B cell (primary cell): Measurements from ENCODE around the gene PFAS. TPM values are rescaled to one million over a fixed set of nuclear protein-coding genes. Genes with fewer than 3 reads are reported as not detected.

ENCODE experiments used
- ATAC-seq: fragments of 200-7000 bp; cut with Tn5 transposase; one replicate; pipeline ENCODE4 v1.10.0; 2021; ENCODE audit warnings: low read depth, mild to moderate bottlenecking, moderate number of reproducible peaks, moderate library complexity
- CTCF ChIA-PET: fragments of 350-600 bp; sonication (Branson Sonifier 250); formaldehyde crosslinking; loops from one replicate; lab custom pipeline; 2021; ENCODE audit warnings: antibody characterized with exemption, inconsistent platforms; lab: Charles Lee
- POLR2A ChIA-PET: fragments of 350-600 bp; sonication (Branson Sonifier 250); formaldehyde crosslinking; loops from one replicate; lab custom pipeline; 2021; ENCODE audit warnings: antibody characterized with exemption; lab: Charles Lee
- DNase-seq: peaks from one replicate; pipeline ENCODE4 v3.0.0; 2013
- H2AFZ ChIP-seq: 2 replicates; pipeline ENCODE4 v1.6.1; 2012; ENCODE audit warnings: mild to moderate bottlenecking, low read depth, low read length; ENCODE audit not compliant: insufficient read depth, poor library complexity, severe bottlenecking
- H3K27ac ChIP-seq, 2 donors: 1 replicate in 1 of 2; 2 replicates in 1 of 2; pipeline ENCODE4 v1.5.1; 2012 to 2013; ENCODE audit warnings: low read length in 2 of 2, mild to moderate bottlenecking in 2 of 2, moderate library complexity in 1 of 2
- H3K27me3 ChIP-seq, 4 experiments: fragments of 200-600 bp in 1 of 4; sonication (generic) in 1 of 4; replicated peaks in 1 of 4; 1 replicate in 2 of 4; 2 replicates in 2 of 4; pipeline versions ENCODE4 v1.6.1 to v1.7.0; 2013 to 2016; ENCODE audit warnings: low read length in 3 of 4, mild to moderate bottlenecking in 2 of 4, mixed read lengths in 1 of 4, moderate library complexity in 1 of 4; ENCODE audit not compliant: insufficient read depth in 4 of 4, control insufficient read depth in 3 of 4; ENCODE audit errors: control extremely low read depth in 1 of 4
- H3K36me3 ChIP-seq, 2 experiments: replicated peaks in 1 of 2; 1 replicate in 1 of 2; 2 replicates in 1 of 2; pipeline versions ENCODE4 v1.6.1 to v1.7.1; 2013; ENCODE audit warnings: low read length in 1 of 2; ENCODE audit not compliant: insufficient read depth in 2 of 2, control insufficient read depth in 1 of 2; ENCODE audit errors: control extremely low read depth in 1 of 2, extremely low read depth in 1 of 2
- H3K4me1 ChIP-seq, 2 donors: fragments of 200-600 bp in 1 of 2; sonication (generic) in 1 of 2; 1 replicate in 1 of 2; 2 replicates in 1 of 2; pipeline versions ENCODE4 v1.5.1 to v1.6.1; 2013 to 2017; ENCODE audit warnings: low read length in 2 of 2; ENCODE audit not compliant: control insufficient read depth in 2 of 2, insufficient read depth in 2 of 2
- H3K4me2 ChIP-seq: replicated peaks from 2 replicates; pipeline ENCODE3; 2012; ENCODE audit warnings: mild to moderate bottlenecking, low read depth, low read length; ENCODE audit not compliant: poor library complexity, severe bottlenecking
- H3K4me3 ChIP-seq, 5 experiments: fragments of 200-600 bp in 1 of 5; sonication (generic) in 1 of 5; 1 replicate in 3 of 5; 2 replicates in 2 of 5; pipeline versions ENCODE4 v1.5.1 to v1.7.0; 2011 to 2016; ENCODE audit warnings: low read length in 4 of 5, mild to moderate bottlenecking in 4 of 5, low read depth in 2 of 5, control low read depth in 1 of 5, moderate library complexity in 1 of 5; ENCODE audit not compliant: insufficient read depth in 1 of 5; ENCODE audit errors: control extremely low read depth in 1 of 5, extremely low read depth in 1 of 5
- H3K79me2 ChIP-seq: fragments of 200-600 bp; sonication (generic); one replicate; pipeline ENCODE4 v1.6.0; 2016; ENCODE audit warnings: low read length; ENCODE audit not compliant: control insufficient read depth, insufficient read depth
- H3K9ac ChIP-seq: fragments of 200-600 bp; sonication (generic); 2 replicates; pipeline ENCODE4 v1.6.1; 2017; ENCODE audit warnings: mild to moderate bottlenecking, low read length, moderate library complexity
- H3K9me3 ChIP-seq, 3 donors: one replicate each; pipeline versions ENCODE4 v1.6.1 to v1.7.1; 2013; ENCODE audit warnings: low read length in 2 of 3; ENCODE audit not compliant: control insufficient read depth in 2 of 3, insufficient read depth in 1 of 3; ENCODE audit errors: control extremely low read depth in 1 of 3
- H4K20me1 ChIP-seq: 2 replicates; pipeline ENCODE4 v1.6.0; 2012; ENCODE audit warnings: mild to moderate bottlenecking, low read length; ENCODE audit not compliant: insufficient read depth, control insufficient read depth, poor library complexity, severe bottlenecking
- H3K27ac Mint-ChIP-seq: one replicate; pipeline ENCODE4 v1.8.0; 2021; ENCODE audit warnings: mixed read lengths
- H3K27me3 Mint-ChIP-seq: one replicate; pipeline ENCODE4 v1.8.0; 2021; ENCODE audit warnings: mixed read lengths
- H3K4me1 Mint-ChIP-seq: one replicate; pipeline ENCODE4 v1.8.0; 2021; ENCODE audit warnings: mixed read lengths
- H3K4me3 Mint-ChIP-seq: one replicate; pipeline ENCODE4 v1.8.0; 2021; ENCODE audit warnings: mixed read lengths
- H3K9me3 Mint-ChIP-seq: one replicate; pipeline ENCODE4 v1.8.0; 2022; ENCODE audit warnings: mixed read lengths; ENCODE audit not compliant: insufficient read depth
- EZH2 ChIP-seq: IDR thresholded peaks from 2 replicates; pipeline ENCODE4 v1.6.1; 2012; ENCODE audit warnings: borderline replicate concordance, low read depth, mild to moderate bottlenecking, moderate library complexity, low read length; ENCODE audit not compliant: insufficient read depth, poor library complexity, severe bottlenecking
- WGBS: methylation state at CpG from one replicate; pipeline ENCODE4 v1.1.5; 2013; ENCODE audit warnings: missing lambda C conversion rate; ENCODE audit not compliant: insufficient coverage; 5-methylcytosine and 5-hydroxymethylcytosine counted together
- intact Hi-C: fragments of 100-400 bp; cut with micrococcal nuclease; formaldehyde crosslinking; loops from one replicate; pipeline ENCODE4 v1.10.0; 2022
- polyA plus RNA-seq: library from polyadenylated mRNA; depleted of rRNA; stranded (reverse); fragments of >200 nt; gene quantifications from 2 replicates; pipeline ENCODE4 v1.2.3, GENCODE V29; 2012
- total RNA-seq, 2 donors: library from RNA; stranded (reverse); fragments of 120-200 nt in 1 of 2; gene quantifications; 1 replicate in 1 of 2; 2 replicates in 1 of 2; pipeline versions ENCODE4 v1.2.3 to v1.2.4, GENCODE V29; 2013 to 2022
- TF ChIP-seq, protein P1 (sequence below): fragments of 200-600 bp; IDR thresholded peaks from one replicate; pipeline ENCODE4 v1.8.0; 2022; ENCODE audit warnings: antibody characterized with exemption, mild to moderate bottlenecking

The PFAS gene
- total and polyA plus RNA-seq, 2 donors (not counting 1 experiment from before 2014, with no cell fraction given): 22.3 to 65.5 TPM

DNA sequence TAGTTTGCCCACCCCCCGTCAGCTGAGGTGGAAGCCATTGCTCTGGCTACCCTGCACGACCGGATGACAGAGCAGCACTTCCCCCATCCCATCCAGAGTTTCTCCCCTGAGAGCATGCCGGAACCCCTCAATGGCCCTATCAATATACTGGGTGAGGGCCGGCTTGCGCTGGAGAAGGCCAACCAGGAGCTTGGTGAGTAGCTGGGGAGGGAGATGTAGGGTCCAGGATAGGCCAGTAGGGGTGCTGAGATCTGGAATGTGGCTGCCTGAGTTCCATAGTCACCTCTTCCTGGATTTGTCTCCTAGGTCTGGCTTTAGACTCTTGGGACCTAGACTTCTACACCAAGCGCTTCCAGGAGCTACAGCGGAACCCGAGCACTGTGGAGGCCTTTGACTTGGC lies 6.4 kb downstream of the PFAS start:
- Histone ChIP-seq H3K36me3 (peaks cover 7 to 39% of the 10 kb centered on the region in 2 experiments), H3K79me2 (peaks cover 16% of the 10 kb centered on the region), H2AFZ (no peak overlapping the region), H3K4me1 (no peaks in the 10 kb centered on the region), H3K27ac (no peak overlapping the region), H4K20me1 (no peaks in the 10 kb centered on the region), H3K9me3 (no peaks in the 10 kb centered on the region), H3K4me3 (no peak overlapping the region), H3K4me2 (no peak overlapping the region), H3K9ac (no peak overlapping the region), H3K27me3 (no peaks in the 10 kb centered on the region)
- ATAC-seq (no peak), DNase-seq (no peak)
- H3K27ac Mint-ChIP-seq: no peak overlapping the region
- H3K27me3 Mint-ChIP-seq: no peaks in the 10 kb centered on the region
- 98% methylated on average over 6 of the region's 9 CpGs for WGBS
- H3K9me3 Mint-ChIP-seq: no peaks in the 10 kb centered on the region
- intact Hi-C loops: no loop called here
- H3K4me1 Mint-ChIP-seq: peaks cover 3% of the 10 kb centered on the region
- TF ChIP-seq, protein P1, sequence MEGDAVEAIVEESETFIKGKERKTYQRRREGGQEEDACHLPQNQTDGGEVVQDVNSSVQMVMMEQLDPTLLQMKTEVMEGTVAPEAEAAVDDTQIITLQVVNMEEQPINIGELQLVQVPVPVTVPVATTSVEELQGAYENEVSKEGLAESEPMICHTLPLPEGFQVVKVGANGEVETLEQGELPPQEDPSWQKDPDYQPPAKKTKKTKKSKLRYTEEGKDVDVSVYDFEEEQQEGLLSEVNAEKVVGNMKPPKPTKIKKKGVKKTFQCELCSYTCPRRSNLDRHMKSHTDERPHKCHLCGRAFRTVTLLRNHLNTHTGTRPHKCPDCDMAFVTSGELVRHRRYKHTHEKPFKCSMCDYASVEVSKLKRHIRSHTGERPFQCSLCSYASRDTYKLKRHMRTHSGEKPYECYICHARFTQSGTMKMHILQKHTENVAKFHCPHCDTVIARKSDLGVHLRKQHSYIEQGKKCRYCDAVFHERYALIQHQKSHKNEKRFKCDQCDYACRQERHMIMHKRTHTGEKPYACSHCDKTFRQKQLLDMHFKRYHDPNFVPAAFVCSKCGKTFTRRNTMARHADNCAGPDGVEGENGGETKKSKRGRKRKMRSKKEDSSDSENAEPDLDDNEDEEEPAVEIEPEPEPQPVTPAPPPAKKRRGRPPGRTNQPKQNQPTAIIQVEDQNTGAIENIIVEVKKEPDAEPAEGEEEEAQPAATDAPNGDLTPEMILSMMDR: no peak
- no peak for TF ChIP-seq EZH2
- ChIA-PET CTCF (no interaction called here), POLR2A (interaction anchor here (0.6 to 0.7 kb wide), 2 partner anchors 29 to 31 kb away, joined by 3 read pairs; no protein-coding TSS in a partner anchor)
- no peak overlapping the region for H3K4me3 Mint-ChIP-seq

DNA sequence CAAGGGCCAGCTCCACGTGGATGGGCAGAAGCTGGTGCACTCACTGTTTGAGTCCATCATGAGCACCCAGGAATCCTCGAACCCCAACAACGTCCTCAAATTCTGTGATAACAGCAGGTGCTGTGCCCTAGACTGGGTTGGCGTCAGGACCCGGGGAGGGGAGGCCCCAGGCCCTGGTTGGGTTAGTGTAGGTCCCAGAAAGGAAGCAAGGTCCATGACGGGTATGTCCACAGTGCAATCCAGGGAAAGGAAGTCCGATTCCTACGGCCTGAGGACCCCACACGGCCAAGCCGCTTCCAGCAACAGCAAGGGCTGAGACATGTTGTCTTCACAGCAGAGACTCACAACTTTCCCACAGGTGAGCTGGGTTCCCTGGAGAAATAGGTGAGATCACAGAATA lies 7.2 kb downstream of the PFAS start:
- ATAC-seq: no peak
- Mint-ChIP-seq H3K4me1 (no peaks in the 10 kb centered on the region), H3K27ac (no peak overlapping the region), H3K27me3 (no peaks in the 10 kb centered on the region), H3K4me3 (no peak overlapping the region), H3K9me3 (no peaks in the 10 kb centered on the region)
- peaks cover 7 to 42% of the 10 kb centered on the region in 2 experiments for H3K36me3 ChIP-seq
- no peak overlapping the region for H3K9ac ChIP-seq
- DNase-seq: no peak
- no peak overlapping the region for H2AFZ ChIP-seq
- H3K9me3 ChIP-seq: no peaks in the 10 kb centered on the region
- POLR2A ChIA-PET: no interaction called here
- intact Hi-C loops: no loop called here
- no peak overlapping the region for H3K4me2 ChIP-seq
- peaks cover 8% of the 10 kb centered on the region for H3K79me2 ChIP-seq
- no peaks in the 10 kb centered on the region for H4K20me1 ChIP-seq
- no peak overlapping the region for H3K4me3 ChIP-seq
- CTCF ChIA-PET: no interaction called here
- no peak overlapping the region for H3K27ac ChIP-seq
- 100% methylated on average over 6 of the region's 10 CpGs for WGBS
- TF ChIP-seq, protein P1: no peak
- TF ChIP-seq EZH2: no peak
- no peaks in the 10 kb centered on the region for H3K4me1 ChIP-seq
- no peaks in the 10 kb centered on the region for H3K27me3 ChIP-seq
